OCI-LY3 (cell line): ENCODE results near the gene IQSEC1.

ENCODE experiments used
- EZH2phosphoT487 ChIP-seq: fragments of 200-600 bp; shearing (Covaris generic); IDR thresholded peaks from 2 replicates; pipeline ENCODE4 v1.6.1; 2018; ENCODE audit warnings: antibody characterized with exemption, mixed run types, low read depth
- TF ChIP-seq, protein P1 (sequence below): fragments of 200-600, 300-600 bp; sonication (generic); IDR thresholded peaks from 2 replicates; pipeline ENCODE4 v1.5.1; 2014; ENCODE audit warnings: antibody characterized with exemption, low read length, low read depth

DNA sequence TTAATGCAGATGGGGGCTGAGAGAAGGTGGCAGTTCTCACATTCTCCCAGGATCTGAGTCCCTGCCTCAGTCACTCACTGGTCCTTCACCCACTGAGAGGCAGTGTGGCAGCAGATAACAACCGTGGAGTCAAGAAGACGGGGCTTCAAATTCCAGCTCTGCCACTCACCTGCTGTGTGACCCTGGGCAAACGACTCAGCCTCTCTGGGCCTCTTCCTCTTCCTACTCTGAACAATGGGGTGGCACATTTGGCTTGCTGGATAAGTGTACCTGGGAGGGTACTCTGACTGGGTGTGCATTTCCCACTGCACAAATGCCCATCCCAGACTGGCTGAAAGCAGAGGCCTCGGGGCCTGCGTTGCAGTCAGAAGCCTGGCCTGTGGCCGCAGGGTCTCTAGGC lies 10.0 kb upstream of the IQSEC1 start:
- TF ChIP-seq, protein P1, sequence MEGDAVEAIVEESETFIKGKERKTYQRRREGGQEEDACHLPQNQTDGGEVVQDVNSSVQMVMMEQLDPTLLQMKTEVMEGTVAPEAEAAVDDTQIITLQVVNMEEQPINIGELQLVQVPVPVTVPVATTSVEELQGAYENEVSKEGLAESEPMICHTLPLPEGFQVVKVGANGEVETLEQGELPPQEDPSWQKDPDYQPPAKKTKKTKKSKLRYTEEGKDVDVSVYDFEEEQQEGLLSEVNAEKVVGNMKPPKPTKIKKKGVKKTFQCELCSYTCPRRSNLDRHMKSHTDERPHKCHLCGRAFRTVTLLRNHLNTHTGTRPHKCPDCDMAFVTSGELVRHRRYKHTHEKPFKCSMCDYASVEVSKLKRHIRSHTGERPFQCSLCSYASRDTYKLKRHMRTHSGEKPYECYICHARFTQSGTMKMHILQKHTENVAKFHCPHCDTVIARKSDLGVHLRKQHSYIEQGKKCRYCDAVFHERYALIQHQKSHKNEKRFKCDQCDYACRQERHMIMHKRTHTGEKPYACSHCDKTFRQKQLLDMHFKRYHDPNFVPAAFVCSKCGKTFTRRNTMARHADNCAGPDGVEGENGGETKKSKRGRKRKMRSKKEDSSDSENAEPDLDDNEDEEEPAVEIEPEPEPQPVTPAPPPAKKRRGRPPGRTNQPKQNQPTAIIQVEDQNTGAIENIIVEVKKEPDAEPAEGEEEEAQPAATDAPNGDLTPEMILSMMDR = no peak
- no peak for TF ChIP-seq EZH2phosphoT487
